HG03159 (cell line): ENCODE measurements around the gene WDFY4.

Experiments used
- ATAC-seq: cut with Tn5 transposase; IDR thresholded peaks from one replicate; pipeline ENCODE4 v1.9.1; 2021; ENCODE audit warnings: mild to moderate bottlenecking, moderate library complexity; ENCODE audit not compliant: unreplicated experiment

The WDFY4 gene

GRCh38 chr10:48767373-48768143, 82.9 kb downstream of the WDFY4 start:
- ATAC-seq = no peak

- no peak for ATAC-seq
Measured at GRCh38 chr10:48768144-48768766, 83.6 kb downstream of the WDFY4 start.

- no peak for ATAC-seq
Measured at GRCh38 chr10:48768926-48769325, 84.3 kb downstream of the WDFY4 start.

GRCh38 chr10:48769706-48770435, 85.2 kb downstream of the WDFY4 start:
- no peak for ATAC-seq

- ATAC-seq = no peak
Measured at GRCh38 chr10:48770561-48771089, 86.0 kb downstream of the WDFY4 start.

GRCh38 chr10:48771234-48771633, 86.6 kb downstream of the WDFY4 start:
- ATAC-seq = no peak

- ATAC-seq = no peak
Measured at GRCh38 chr10:48772059-48772458, 87.4 kb downstream of the WDFY4 start.

GRCh38 chr10:48773580-48773979, 88.9 kb downstream of the WDFY4 start:
- no peak for ATAC-seq

GRCh38 chr10:48774416-48775205, 89.9 kb downstream of the WDFY4 start:
- no peak for ATAC-seq

- ATAC-seq = no peak
Measured at GRCh38 chr10:48775206-48775517, 90.5 kb downstream of the WDFY4 start.

GRCh38 chr10:48776005-48776522, 91.4 kb downstream of the WDFY4 start:
- ATAC-seq = no peak

GRCh38 chr10:48776528-48776927, 91.9 kb downstream of the WDFY4 start:
- no peak for ATAC-seq

- ATAC-seq = no peak
Measured at GRCh38 chr10:48777110-48777509, 92.4 kb downstream of the WDFY4 start.

GRCh38 chr10:48778193-48778857, 93.7 kb downstream of the WDFY4 start:
- ATAC-seq = no peak

- ATAC-seq = no peak
Measured at GRCh38 chr10:48779077-48779476, 94.4 kb downstream of the WDFY4 start.

GRCh38 chr10:48779546-48780152, 95.0 kb downstream of the WDFY4 start:
- no peak for ATAC-seq

GRCh38 chr10:48780341-48780740, 95.7 kb downstream of the WDFY4 start:
- no peak for ATAC-seq

- ATAC-seq = no peak
Measured at GRCh38 chr10:48782386-48782785, 97.7 kb downstream of the WDFY4 start.

- ATAC-seq = no peak
Measured at GRCh38 chr10:48784031-48784430, 99.4 kb downstream of the WDFY4 start.

- ATAC-seq = no peak
Measured at GRCh38 chr10:48785796-48786195, 101.1 kb downstream of the WDFY4 start.
